ENCODE data around the gene MCM9.

MCM9 gene

GRCh38 chr6:118856301-118856700, 78.7 kb downstream of the MCM9 start:
- FAIRE-seq (no peak), DNase-seq (ENCODE audit: insufficient read length, low spot score) (no peak)
- TF ChIP-seq CTCF (IDR thresholded peaks at IDR 0.05; ENCODE audit: insufficient read depth, missing control alignments), result no peak

GRCh38 chr6:118853408-118853807, 81.6 kb downstream of the MCM9 start:
- DNase-seq (ENCODE audit: insufficient read length, low spot score), result no peak
- TF ChIP-seq CTCF (IDR thresholded peaks at IDR 0.05; ENCODE audit: insufficient read depth, missing control alignments), result no peak
- FAIRE-seq, result no peak

- DNase-seq (ENCODE audit: insufficient read length, low spot score) (no peak), FAIRE-seq (no peak)
- no peak for TF ChIP-seq CTCF (IDR thresholded peaks at IDR 0.05; ENCODE audit: insufficient read depth, missing control alignments)
Observed at GRCh38 chr6:118844915-118845314, 90.0 kb downstream of the MCM9 start.

- no peak for TF ChIP-seq CTCF (IDR thresholded peaks at IDR 0.05; ENCODE audit: insufficient read depth, missing control alignments)
- FAIRE-seq (no peak), DNase-seq (ENCODE audit: insufficient read length, low spot score) (no peak)
Observed at GRCh38 chr6:118843685-118844390, 91.1 kb downstream of the MCM9 start.

GRCh38 chr6:118830691-118831090, 104.3 kb downstream of the MCM9 start:
- TF ChIP-seq CTCF (IDR thresholded peaks at IDR 0.05; ENCODE audit: insufficient read depth, missing control alignments), result no peak
- FAIRE-seq (no peak), DNase-seq (ENCODE audit: insufficient read length, low spot score) (no peak)

- no peak for FAIRE-seq
- DNase-seq (ENCODE audit: insufficient read length, low spot score), result no peak
- TF ChIP-seq CTCF (IDR thresholded peaks at IDR 0.05; ENCODE audit: insufficient read depth, missing control alignments), result no peak
Observed at GRCh38 chr6:118829817-118830478, 105.0 kb downstream of the MCM9 start.

- DNase-seq (ENCODE audit: insufficient read length, low spot score) (no peak), FAIRE-seq (no peak)
- no peak for TF ChIP-seq CTCF (IDR thresholded peaks at IDR 0.05; ENCODE audit: insufficient read depth, missing control alignments)
Observed at GRCh38 chr6:118826096-118826495, 108.9 kb downstream of the MCM9 start.

All from D721Med (cell line).